H1 (cell line): ENCODE data around the gene SLC48A1.

Experiments
- FOSL1 ChIP-seq: IDR thresholded peaks from 2 replicates; pipeline ENCODE4 v1.6.1; 2011; ENCODE audit warnings: mild to moderate bottlenecking, low read depth, low read length, moderate library complexity; ENCODE audit not compliant: insufficient read depth
- HDAC6 ChIP-seq: IDR thresholded peaks from one replicate; pipeline ENCODE4 v1.7.1; 2012; ENCODE audit warnings: low read depth, mild to moderate bottlenecking, inconsistent platforms, low read length, moderate library complexity
- YY1 ChIP-seq: IDR thresholded peaks from 2 replicates; pipeline ENCODE4 v1.6.1; 2011; ENCODE audit warnings: low read depth, mild to moderate bottlenecking, low read length
- TF ChIP-seq, protein P1 (sequence below), 3 experiments: IDR thresholded peaks; 1 replicate in 2 of 3; 2 replicates in 1 of 3; pipeline versions ENCODE4 v1.5.1 to v1.6.1; 2011; ENCODE audit warnings: low read length in 3 of 3, mild to moderate bottlenecking in 3 of 3, inconsistent platforms in 2 of 3, low read depth in 1 of 3, moderate library complexity in 1 of 3; ENCODE audit not compliant: insufficient read depth in 1 of 3; ENCODE audit errors: control extremely low read depth in 1 of 3

DNA sequence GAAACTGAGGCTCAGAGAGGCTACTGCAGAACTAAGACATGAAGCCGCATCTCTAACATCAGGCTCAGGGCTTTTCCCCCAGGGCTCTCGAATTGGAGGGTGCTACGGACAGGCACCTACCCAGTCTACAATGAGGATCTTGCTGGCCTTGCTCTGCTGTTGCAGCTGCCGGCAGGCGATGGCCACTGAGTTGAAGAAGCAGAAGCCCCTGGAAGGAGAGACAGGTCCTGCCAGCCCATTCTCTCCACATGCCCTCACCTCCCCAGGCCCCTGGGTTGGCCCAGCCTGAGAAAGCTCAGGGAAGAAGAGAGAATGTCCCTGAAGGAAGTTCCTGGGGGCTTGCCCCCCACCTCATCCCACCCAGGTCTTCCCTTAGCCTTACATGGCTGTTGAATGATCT lies 16.1 kb downstream of the SLC48A1 start:
- no peak for TF ChIP-seq YY1
- TF ChIP-seq, protein P1, sequence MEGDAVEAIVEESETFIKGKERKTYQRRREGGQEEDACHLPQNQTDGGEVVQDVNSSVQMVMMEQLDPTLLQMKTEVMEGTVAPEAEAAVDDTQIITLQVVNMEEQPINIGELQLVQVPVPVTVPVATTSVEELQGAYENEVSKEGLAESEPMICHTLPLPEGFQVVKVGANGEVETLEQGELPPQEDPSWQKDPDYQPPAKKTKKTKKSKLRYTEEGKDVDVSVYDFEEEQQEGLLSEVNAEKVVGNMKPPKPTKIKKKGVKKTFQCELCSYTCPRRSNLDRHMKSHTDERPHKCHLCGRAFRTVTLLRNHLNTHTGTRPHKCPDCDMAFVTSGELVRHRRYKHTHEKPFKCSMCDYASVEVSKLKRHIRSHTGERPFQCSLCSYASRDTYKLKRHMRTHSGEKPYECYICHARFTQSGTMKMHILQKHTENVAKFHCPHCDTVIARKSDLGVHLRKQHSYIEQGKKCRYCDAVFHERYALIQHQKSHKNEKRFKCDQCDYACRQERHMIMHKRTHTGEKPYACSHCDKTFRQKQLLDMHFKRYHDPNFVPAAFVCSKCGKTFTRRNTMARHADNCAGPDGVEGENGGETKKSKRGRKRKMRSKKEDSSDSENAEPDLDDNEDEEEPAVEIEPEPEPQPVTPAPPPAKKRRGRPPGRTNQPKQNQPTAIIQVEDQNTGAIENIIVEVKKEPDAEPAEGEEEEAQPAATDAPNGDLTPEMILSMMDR (IDR thresholded peaks at IDR 0.05; ENCODE audit: control extremely low read depth in 1 of 3, insufficient read depth in 1 of 3, low read depth in 1 of 3, low read length in 3 of 3), result no peak
- TF ChIP-seq HDAC6, result no peak
- TF ChIP-seq FOSL1, result no peak
